GM19035 (cell line): ENCODE measurements around the gene POC5.
"Not testable (repeated sequence)": the region's sequence is repeated elsewhere in the genome, so short reads cannot be mapped to it uniquely, and the experiment has no call there.

Experiments
- ATAC-seq: cut with Tn5 transposase; IDR thresholded peaks from one replicate; pipeline ENCODE4 v1.9.1; 2021; ENCODE audit not compliant: unreplicated experiment

The POC5 gene

GRCh38 chr5:75706016-75706415, 11.2 kb downstream of the POC5 start:
- no peak for ATAC-seq

GRCh38 chr5:75701856-75702255, 15.4 kb downstream of the POC5 start:
- no peak for ATAC-seq

GRCh38 chr5:75695472-75696351, 21.5 kb downstream of the POC5 start:
- ATAC-seq: not testable (repeated sequence)

GRCh38 chr5:75694781-75695180, 22.5 kb downstream of the POC5 start:
- no peak for ATAC-seq

- ATAC-seq: no peak
Measured at GRCh38 chr5:75690669-75691068, 26.6 kb downstream of the POC5 start.

- no peak for ATAC-seq
Measured at GRCh38 chr5:75686480-75686879, 30.8 kb downstream of the POC5 start.

GRCh38 chr5:75685141-75685540, 32.1 kb downstream of the POC5 start:
- no peak for ATAC-seq

GRCh38 chr5:75681125-75681830, 36.0 kb downstream of the POC5 start:
- no peak for ATAC-seq

GRCh38 chr5:75678155-75678554, 39.1 kb downstream of the POC5 start:
- ATAC-seq: no peak

- no peak for ATAC-seq
Measured at GRCh38 chr5:75677607-75678006, 39.6 kb downstream of the POC5 start.

GRCh38 chr5:75675783-75676182, 41.5 kb downstream of the POC5 start:
- ATAC-seq: no peak

GRCh38 chr5:75672616-75673015, 44.6 kb downstream of the POC5 start:
- ATAC-seq: no peak

- ATAC-seq: no peak
Measured at GRCh38 chr5:75671506-75671905, 45.7 kb downstream of the POC5 start.

GRCh38 chr5:75670577-75670976, 46.7 kb downstream of the POC5 start:
- no peak for ATAC-seq

- peak; percentile 93 for ATAC-seq
Measured at GRCh38 chr5:75668977-75669689, 48.1 kb downstream of the POC5 start.

GRCh38 chr5:75668445-75668844, 48.8 kb downstream of the POC5 start:
- no peak for ATAC-seq

- ATAC-seq: no peak
Measured at GRCh38 chr5:75667586-75667985, 49.7 kb downstream of the POC5 start.

GRCh38 chr5:75666801-75667200, 50.4 kb downstream of the POC5 start:
- ATAC-seq: no peak

GRCh38 chr5:75664979-75665378, 52.3 kb downstream of the POC5 start:
- ATAC-seq: no peak

GRCh38 chr5:75663579-75664284, 53.5 kb downstream of the POC5 start:
- ATAC-seq: no peak

- ATAC-seq: no peak
Measured at GRCh38 chr5:75662061-75662460, 55.2 kb downstream of the POC5 start.
